AG04450 (cell line): ENCODE data around the gene PROM1. TPM values are rescaled to one million over a fixed set of nuclear protein-coding genes. Genes with fewer than 3 reads are reported as not detected.

Experiments
- CTCF ChIA-PET: fragments of 300-600, 350-600 bp; formaldehyde crosslinking; extraction: SDS; loops from one replicate; lab custom pipeline; 2022; ENCODE audit warnings: antibody characterized with exemption, inconsistent platforms; lab: Charles Lee
- POLR2A ChIA-PET: fragments of 350-600 bp; formaldehyde crosslinking; extraction: SDS; loops from one replicate; lab custom pipeline; 2021; ENCODE audit warnings: antibody characterized with exemption, inconsistent platforms; lab: Yijun Ruan, JAX
- DNase-seq: peaks from one replicate; pipeline ENCODE4 v3.0.0-alpha.2; 2011; ENCODE audit warnings: low read depth, low spot score
- H3K27ac ChIP-seq: one replicate; pipeline ENCODE4 v1.5.1; 2012; ENCODE audit warnings: low read depth, low read length, control low read depth
- H3K27me3 ChIP-seq: one replicate; pipeline ENCODE4 v1.6.0; 2012; ENCODE audit warnings: low read length; ENCODE audit not compliant: control insufficient read depth, insufficient read depth
- H3K4me3 ChIP-seq: 2 replicates; pipeline ENCODE4 v1.5.1; 2011; ENCODE audit warnings: mild to moderate bottlenecking, low read depth, low read length, control low read depth
- H3K9me3 ChIP-seq: 2 replicates; pipeline ENCODE4 v1.5.1; 2012; ENCODE audit warnings: low read length; ENCODE audit not compliant: control insufficient read depth, insufficient read depth
- polyA plus RNA-seq: library from polyadenylated mRNA; depleted of rRNA; stranded (reverse); fragments of >200 nt; gene quantifications from 2 replicates; pipeline ENCODE4 v1.2.3, GENCODE V29; 2011
- TF ChIP-seq, protein P1 (sequence below): IDR thresholded peaks from 2 replicates; pipeline ENCODE4 v1.5.1; 2011; ENCODE audit warnings: low read depth, low read length, control low read depth, inconsistent platforms

Gene PROM1
- polyA plus RNA-seq, 1 experiment = not detected

GRCh38 chr4:16016536-16016935 is 67.3 kb downstream of the PROM1 start:
- TF ChIP-seq, protein P1, sequence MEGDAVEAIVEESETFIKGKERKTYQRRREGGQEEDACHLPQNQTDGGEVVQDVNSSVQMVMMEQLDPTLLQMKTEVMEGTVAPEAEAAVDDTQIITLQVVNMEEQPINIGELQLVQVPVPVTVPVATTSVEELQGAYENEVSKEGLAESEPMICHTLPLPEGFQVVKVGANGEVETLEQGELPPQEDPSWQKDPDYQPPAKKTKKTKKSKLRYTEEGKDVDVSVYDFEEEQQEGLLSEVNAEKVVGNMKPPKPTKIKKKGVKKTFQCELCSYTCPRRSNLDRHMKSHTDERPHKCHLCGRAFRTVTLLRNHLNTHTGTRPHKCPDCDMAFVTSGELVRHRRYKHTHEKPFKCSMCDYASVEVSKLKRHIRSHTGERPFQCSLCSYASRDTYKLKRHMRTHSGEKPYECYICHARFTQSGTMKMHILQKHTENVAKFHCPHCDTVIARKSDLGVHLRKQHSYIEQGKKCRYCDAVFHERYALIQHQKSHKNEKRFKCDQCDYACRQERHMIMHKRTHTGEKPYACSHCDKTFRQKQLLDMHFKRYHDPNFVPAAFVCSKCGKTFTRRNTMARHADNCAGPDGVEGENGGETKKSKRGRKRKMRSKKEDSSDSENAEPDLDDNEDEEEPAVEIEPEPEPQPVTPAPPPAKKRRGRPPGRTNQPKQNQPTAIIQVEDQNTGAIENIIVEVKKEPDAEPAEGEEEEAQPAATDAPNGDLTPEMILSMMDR = no peak
- peaks cover 24% of the 10 kb centered on the region for H3K27me3 ChIP-seq
- no peak overlapping the region for H3K4me3 ChIP-seq
- POLR2A ChIA-PET = no interaction called here
- H3K9me3 ChIP-seq = no peaks in the 10 kb centered on the region
- CTCF ChIA-PET = interaction anchor here (1.0 to 1.6 kb wide), 3 partner anchors 14 to 249 kb away, joined by 4 to 6 read pairs (median 4); no protein-coding TSS in a partner anchor
- no peak for DNase-seq
- no peak overlapping the region for H3K27ac ChIP-seq

GRCh38 chr4:16011173-16011572 is 72.7 kb downstream of the PROM1 start:
- no peaks in the 10 kb centered on the region for H3K9me3 ChIP-seq
- H3K4me3 ChIP-seq = no peak overlapping the region
- POLR2A ChIA-PET = no interaction called here
- no peak overlapping the region for H3K27ac ChIP-seq
- peaks cover 19% of the 10 kb centered on the region for H3K27me3 ChIP-seq
- CTCF ChIA-PET = no interaction called here
- TF ChIP-seq, protein P1 = no peak
- DNase-seq = no peak

DNA sequence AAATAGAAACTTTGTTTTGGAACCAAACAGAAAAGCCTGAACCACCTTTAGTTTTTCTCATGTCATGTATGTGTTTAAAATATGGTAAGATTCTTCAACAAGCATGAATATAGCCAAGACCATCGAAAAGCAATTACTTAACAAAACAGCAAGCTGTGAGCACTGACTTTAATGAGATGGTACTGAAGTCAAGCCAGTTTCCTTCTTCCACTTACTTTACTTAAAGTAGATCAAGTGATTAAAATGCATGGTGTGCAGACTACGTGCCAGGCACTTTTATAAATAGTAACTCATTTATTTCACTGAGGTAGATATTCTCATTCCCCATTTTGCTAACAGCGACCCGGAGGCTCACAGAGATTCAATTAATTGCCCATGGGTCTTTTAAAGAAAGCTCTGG is 74.7 kb downstream of the PROM1 start:
- Histone ChIP-seq H3K9me3 (no peaks in the 10 kb centered on the region), H3K4me3 (no peak overlapping the region), H3K27ac (no peak overlapping the region), H3K27me3 (peaks cover 29% of the 10 kb centered on the region)
- POLR2A ChIA-PET = no interaction called here
- CTCF ChIA-PET = no interaction called here
- TF ChIP-seq, protein P1 = no peak
- no peak for DNase-seq

DNA sequence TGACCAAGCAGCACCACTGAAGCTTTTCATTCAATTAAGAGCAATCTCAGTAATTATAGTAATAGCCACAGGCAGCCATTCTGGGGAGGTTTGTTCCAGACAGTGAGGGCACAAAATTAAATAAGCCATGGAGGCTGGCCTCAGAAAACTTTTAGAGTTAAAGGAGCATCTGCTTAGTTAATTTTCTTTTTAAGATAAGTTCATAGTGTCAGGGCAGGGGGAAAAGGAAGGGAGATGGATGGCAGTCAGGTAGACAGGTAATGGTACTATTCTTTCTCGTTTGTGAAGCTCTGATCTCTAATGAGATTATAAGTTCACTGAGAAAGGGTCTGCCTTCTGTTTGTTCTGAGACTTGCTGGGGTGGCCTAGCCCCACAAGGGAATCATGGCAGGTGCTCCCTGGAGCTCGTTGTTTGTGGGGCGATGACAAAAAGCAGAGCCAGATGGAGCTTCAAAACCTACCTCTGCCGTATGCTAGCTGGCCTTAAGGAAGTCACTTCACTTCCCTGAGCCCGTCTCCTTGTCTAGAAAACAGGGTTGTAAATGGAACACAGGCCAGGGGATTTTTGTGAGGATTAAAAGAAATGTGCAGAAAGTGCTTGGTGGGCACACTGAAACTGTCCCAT is 76.2 kb downstream of the PROM1 start:
- POLR2A ChIA-PET = no interaction called here

More for the DNA sequence above, 76.2 kb downstream of the PROM1 start:
- Histone ChIP-seq H3K4me3 (no peak overlapping the region), H3K27ac (no peak overlapping the region), H3K27me3 (peaks cover 35% of the 10 kb centered on the region), H3K9me3 (no peaks in the 10 kb centered on the region)
- TF ChIP-seq, protein P1 = no peak
- no peak for DNase-seq
- CTCF ChIA-PET = interaction anchor here (1.6 to 1.9 kb wide), 2 partner anchors 202 to 257 kb away, joined by 5 read pairs; no protein-coding TSS in a partner anchor
